ENCODE results near the gene CSF2RB. TPM values are rescaled to one million over a fixed set of nuclear protein-coding genes. Genes with fewer than 3 reads are reported as not detected.
A peak's percentile ranks its signal among the peaks of the same experiment; 100 is the strongest.

CSF2RB gene
- total RNA-seq, 1 experiment from 2014 or later: not detected

GRCh38 chr22:36968249-36968964 is 55.0 kb downstream of the CSF2RB start:
- no peaks in the 10 kb centered on the region for H3K9me3 Mint-ChIP-seq (ENCODE audit: low read depth, unreplicated experiment)
- H3K4me3 Mint-ChIP-seq (ENCODE audit: low read depth, unreplicated experiment): no peak overlapping the region
- TF ChIP-seq, protein P1, sequence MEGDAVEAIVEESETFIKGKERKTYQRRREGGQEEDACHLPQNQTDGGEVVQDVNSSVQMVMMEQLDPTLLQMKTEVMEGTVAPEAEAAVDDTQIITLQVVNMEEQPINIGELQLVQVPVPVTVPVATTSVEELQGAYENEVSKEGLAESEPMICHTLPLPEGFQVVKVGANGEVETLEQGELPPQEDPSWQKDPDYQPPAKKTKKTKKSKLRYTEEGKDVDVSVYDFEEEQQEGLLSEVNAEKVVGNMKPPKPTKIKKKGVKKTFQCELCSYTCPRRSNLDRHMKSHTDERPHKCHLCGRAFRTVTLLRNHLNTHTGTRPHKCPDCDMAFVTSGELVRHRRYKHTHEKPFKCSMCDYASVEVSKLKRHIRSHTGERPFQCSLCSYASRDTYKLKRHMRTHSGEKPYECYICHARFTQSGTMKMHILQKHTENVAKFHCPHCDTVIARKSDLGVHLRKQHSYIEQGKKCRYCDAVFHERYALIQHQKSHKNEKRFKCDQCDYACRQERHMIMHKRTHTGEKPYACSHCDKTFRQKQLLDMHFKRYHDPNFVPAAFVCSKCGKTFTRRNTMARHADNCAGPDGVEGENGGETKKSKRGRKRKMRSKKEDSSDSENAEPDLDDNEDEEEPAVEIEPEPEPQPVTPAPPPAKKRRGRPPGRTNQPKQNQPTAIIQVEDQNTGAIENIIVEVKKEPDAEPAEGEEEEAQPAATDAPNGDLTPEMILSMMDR (IDR thresholded peaks at IDR 0.05; ENCODE audit: unreplicated experiment): no peak
- peaks cover 71% of the 10 kb centered on the region for H3K27me3 Mint-ChIP-seq (ENCODE audit: unreplicated experiment)
- no peaks in the 10 kb centered on the region for H3K4me1 Mint-ChIP-seq (ENCODE audit: low read depth, unreplicated experiment)
- no TSS peak for BruUV-seq (replicated peaks)
- no peaks in the 10 kb centered on the region for H3K36me3 Mint-ChIP-seq (ENCODE audit: insufficient read depth, unreplicated experiment)
- DNase-seq: no peak
- H3K27ac Mint-ChIP-seq (ENCODE audit: unreplicated experiment): no peak overlapping the region
- intact Hi-C loops (cut with micrococcal nuclease; ENCODE audit: unreplicated experiment): no loop called here
- CTCF ChIA-PET: interaction anchor here (0.7 to 1.3 kb wide), 2 partner anchors 50 to 196 kb away, joined by 3 to 7 read pairs; no protein-coding TSS in a partner anchor

- no peaks in the 10 kb centered on the region for H3K4me1 Mint-ChIP-seq (ENCODE audit: low read depth, unreplicated experiment)
These were observed 58.1 kb downstream of the CSF2RB start for GRCh38 chr22:36971341-36972125.

DNA sequence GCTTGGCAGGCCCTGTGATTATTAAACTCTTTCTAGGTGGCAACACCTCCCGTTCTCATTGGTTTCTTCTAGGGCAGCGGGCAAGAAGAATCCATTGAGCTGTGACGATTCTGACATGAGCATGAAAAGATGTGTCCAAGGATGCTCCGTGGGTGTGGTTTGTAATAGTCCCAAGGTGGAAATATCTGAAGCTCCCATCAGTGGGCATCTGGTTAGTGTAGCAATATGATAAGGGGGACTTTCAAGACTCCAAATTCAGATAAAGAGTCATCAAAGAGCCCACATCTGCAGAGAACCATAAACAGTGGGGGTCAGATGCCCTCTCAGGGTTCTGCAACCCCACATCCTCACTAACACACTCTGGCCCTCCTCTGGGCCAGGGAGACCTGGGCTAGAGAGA is 63.2 kb downstream of the CSF2RB start:
- peaks cover 14% of the 10 kb centered on the region for H3K4me1 Mint-ChIP-seq (ENCODE audit: low read depth, unreplicated experiment)
- H3K9me3 Mint-ChIP-seq (ENCODE audit: low read depth, unreplicated experiment): no peaks in the 10 kb centered on the region
- BruUV-seq (replicated peaks): no TSS peak
- H3K27me3 Mint-ChIP-seq (ENCODE audit: unreplicated experiment): peaks cover 85% of the 10 kb centered on the region
- CTCF ChIA-PET: interaction anchor here (0.7 to 3.5 kb wide), 3 partner anchors 38 to 106 kb away, joined by 3 to 16 read pairs (median 3); no protein-coding TSS in a partner anchor
- no peak overlapping the region for H3K27ac Mint-ChIP-seq (ENCODE audit: unreplicated experiment)
- H3K4me3 Mint-ChIP-seq (ENCODE audit: low read depth, unreplicated experiment): peak overlapping the region; percentile 72
- peaks cover 10% of the 10 kb centered on the region for H3K36me3 Mint-ChIP-seq (ENCODE audit: insufficient read depth, unreplicated experiment)
- intact Hi-C loops (cut with micrococcal nuclease; ENCODE audit: unreplicated experiment): loop anchor here (5.0 kb wide), 1 partner anchor 104 kb away; no protein-coding TSS in a partner anchor
- TF ChIP-seq, protein P1 (IDR thresholded peaks at IDR 0.05; ENCODE audit: unreplicated experiment): no peak
- DNase-seq: no peak

More at GRCh38 chr22:36971341-36972125, 58.1 kb downstream of the CSF2RB start:
- TF ChIP-seq, protein P1 (IDR thresholded peaks at IDR 0.05; ENCODE audit: unreplicated experiment): no peak
- no TSS peak for BruUV-seq (replicated peaks)
- intact Hi-C loops (cut with micrococcal nuclease; ENCODE audit: unreplicated experiment): no loop called here
- H3K9me3 Mint-ChIP-seq (ENCODE audit: low read depth, unreplicated experiment): no peaks in the 10 kb centered on the region
- no peak overlapping the region for H3K4me3 Mint-ChIP-seq (ENCODE audit: low read depth, unreplicated experiment)
- no peak overlapping the region for H3K27ac Mint-ChIP-seq (ENCODE audit: unreplicated experiment)
- H3K27me3 Mint-ChIP-seq (ENCODE audit: unreplicated experiment): peaks cover 76% of the 10 kb centered on the region
- no peak for DNase-seq
- CTCF ChIA-PET: no interaction called here
- H3K36me3 Mint-ChIP-seq (ENCODE audit: insufficient read depth, unreplicated experiment): no peaks in the 10 kb centered on the region

DNA sequence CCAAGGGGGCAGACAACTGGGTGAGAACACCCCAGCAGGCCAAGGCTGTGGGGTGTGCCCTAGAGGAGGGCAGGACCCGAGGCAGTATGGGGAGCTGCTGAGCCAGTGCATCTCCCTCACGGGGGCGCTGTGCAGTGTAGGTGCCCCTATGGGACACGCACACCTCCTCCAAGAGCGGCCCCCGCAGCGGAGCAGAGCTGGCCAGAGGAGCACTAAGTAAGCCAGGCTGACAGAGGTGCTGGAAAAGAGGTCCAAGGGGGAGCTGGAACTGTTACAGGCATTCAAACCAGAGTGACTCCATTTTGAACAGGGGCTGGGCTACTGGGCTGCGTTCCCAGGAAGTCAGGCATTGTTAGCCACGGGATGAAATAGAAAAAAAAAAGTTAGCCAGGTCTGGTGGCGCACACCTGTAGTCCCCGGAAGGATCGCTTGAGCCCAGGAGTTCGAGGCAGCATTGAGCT is 64.0 kb downstream of the CSF2RB start:
- peaks cover 14% of the 10 kb centered on the region for H3K4me1 Mint-ChIP-seq (ENCODE audit: low read depth, unreplicated experiment)
- H3K36me3 Mint-ChIP-seq (ENCODE audit: insufficient read depth, unreplicated experiment): peaks cover 10% of the 10 kb centered on the region
- H3K27me3 Mint-ChIP-seq (ENCODE audit: unreplicated experiment): peaks cover 85% of the 10 kb centered on the region
- CTCF ChIA-PET: interaction anchor here (0.6 to 3.5 kb wide), 10 partner anchors 38 to 430 kb away, joined by 3 to 16 read pairs (median 4); partner anchors contain the start of gene IFT27
- H3K27ac Mint-ChIP-seq (ENCODE audit: unreplicated experiment): peak overlapping the region; percentile 58
- H3K4me3 Mint-ChIP-seq (ENCODE audit: low read depth, unreplicated experiment): peak overlapping the region; percentile 72
- TF ChIP-seq, protein P1 (IDR thresholded peaks at IDR 0.05; ENCODE audit: unreplicated experiment): no peak
- intact Hi-C loops (cut with micrococcal nuclease; ENCODE audit: unreplicated experiment): loop anchor here (5.0 kb wide), 1 partner anchor 105 kb away; no protein-coding TSS in a partner anchor
- H3K9me3 Mint-ChIP-seq (ENCODE audit: low read depth, unreplicated experiment): no peaks in the 10 kb centered on the region
- DNase-seq: peak; percentile 74
- no TSS peak for BruUV-seq (replicated peaks)
